Prostate gland (tissue), 2 donors: ENCODE measurements around the gene FNDC5.

Experiments used
- CTCF ChIP-seq, 4 experiments: fragments of 200-600 bp in 2 of 4; fragments of 450-650 bp in 2 of 4; sonication (generic) in 2 of 4; IDR thresholded peaks; 1 replicate in 3 of 4; 2 replicates in 1 of 4; pipeline ENCODE4 v1.5.1; 2016 to 2019; ENCODE audit warnings: antibody characterized with exemption in 4 of 4, mild to moderate bottlenecking in 2 of 4, moderate library complexity in 2 of 4
- POLR2A ChIP-seq: fragments of 450-650 bp; IDR thresholded peaks from one replicate; pipeline ENCODE4 v1.6.1; 2016; ENCODE audit warnings: antibody characterized with exemption, mild to moderate bottlenecking
- POLR2AphosphoS5 ChIP-seq: sonication (generic); formaldehyde crosslinking; IDR thresholded peaks from one replicate; pipeline ENCODE4 v1.6.1; 2017; ENCODE audit warnings: antibody characterized with exemption

GRCh38 chr1:32871364-32872191, 866 bp upstream of the FNDC5 start:
- TF ChIP-seq CTCF (IDR thresholded peaks at IDR 0.05) (no peak), POLR2A (no peak), POLR2AphosphoS5 (no peak)
